HG02870 (cell line): ENCODE data around the gene MSMO1.
A peak's percentile ranks its signal among the peaks of the same experiment; 100 is the strongest.
"Not testable (repeated sequence)": the region's sequence is repeated elsewhere in the genome, so short reads cannot be mapped to it uniquely, and the experiment has no call there.

Source experiments
- ATAC-seq: cut with Tn5 transposase; IDR thresholded peaks from one replicate; pipeline ENCODE4 v1.9.1; 2021; ENCODE audit warnings: mild to moderate bottlenecking, moderate library complexity; ENCODE audit not compliant: unreplicated experiment

MSMO1 gene

GRCh38 chr4:165327211-165328100 lies at the start of gene MSMO1:
MSMO1 (plus strand) TSS chr4:165327669; CDS start chr4:165333371, 5,702 bp downstream.
- peak; percentile 96 for ATAC-seq

GRCh38 chr4:165279531-165279930 lies 47.9 kb upstream of the MSMO1 start:
- not testable (repeated sequence) for ATAC-seq

- ATAC-seq, result not testable (repeated sequence)
Measured at GRCh38 chr4:165284697-165285096, 42.8 kb upstream of the MSMO1 start.

- ATAC-seq, result peak; percentile 72
Measured at GRCh38 chr4:165286619-165287340, 40.7 kb upstream of the MSMO1 start.

- peak; percentile 41 for ATAC-seq
Measured at GRCh38 chr4:165288226-165288625, 39.2 kb upstream of the MSMO1 start.

- no peak for ATAC-seq
Measured at GRCh38 chr4:165288639-165289422, 38.6 kb upstream of the MSMO1 start.

GRCh38 chr4:165289423-165289785 lies 38.1 kb upstream of the MSMO1 start:
- ATAC-seq, result no peak

- ATAC-seq, result no peak
Measured at GRCh38 chr4:165293061-165293460, 34.4 kb upstream of the MSMO1 start.

GRCh38 chr4:165293927-165294649 lies 33.4 kb upstream of the MSMO1 start:
- ATAC-seq, result no peak

- peak; percentile 96 for ATAC-seq
Measured at GRCh38 chr4:165294907-165295306, 32.6 kb upstream of the MSMO1 start.

GRCh38 chr4:165297626-165298025 lies 29.8 kb upstream of the MSMO1 start:
- no peak for ATAC-seq

- no peak for ATAC-seq
Measured at GRCh38 chr4:165299399-165300060, 27.9 kb upstream of the MSMO1 start.

- ATAC-seq, result peak; percentile 91
Measured at GRCh38 chr4:165301833-165302232, 25.6 kb upstream of the MSMO1 start.

GRCh38 chr4:165302658-165303057 lies 24.8 kb upstream of the MSMO1 start:
- ATAC-seq, result no peak

- ATAC-seq, result no peak
Measured at GRCh38 chr4:165308166-165308565, 19.3 kb upstream of the MSMO1 start.

- ATAC-seq, result no peak
Measured at GRCh38 chr4:165308606-165309005, 18.9 kb upstream of the MSMO1 start.

GRCh38 chr4:165309456-165309855 lies 18.0 kb upstream of the MSMO1 start:
- no peak for ATAC-seq

GRCh38 chr4:165312506-165312905 lies 15.0 kb upstream of the MSMO1 start:
- ATAC-seq, result no peak

- no peak for ATAC-seq
Measured at GRCh38 chr4:165319030-165319429, 8.4 kb upstream of the MSMO1 start.

- no peak for ATAC-seq
Measured at GRCh38 chr4:165319509-165319908, 8.0 kb upstream of the MSMO1 start.
